Pancreas (tissue), 10 donors: ENCODE data around the gene SLC6A19. TPM values are rescaled to one million over a fixed set of nuclear protein-coding genes. Genes with fewer than 3 reads are reported as not detected.

ENCODE experiments used
- ATAC-seq, 4 donors: fragments of 200-7000 bp; cut with Tn5 transposase; one replicate each; pipeline versions ENCODE4 v1.8.0 to v1.9.1; 2020; ENCODE audit warnings: mild to moderate bottlenecking in 4 of 4, moderate library complexity in 4 of 4
- DNase-seq, 6 donors: peaks; one replicate each; pipeline ENCODE4 v3.0.0-alpha.2; 2020
- FAIRE-seq: peaks from 2 replicates; lab custom pipeline; 2012; peaks lifted over from hg19 to GRCh38; lab: Jason Lieb, UNC
- H3K27ac ChIP-seq, 4 donors: fragments of 200-600 bp; sonication (generic); 1 replicate in 3 of 4; 2 replicates in 1 of 4; pipeline versions ENCODE4 v1.5.0 to v1.8.0; 2020
- H3K27me3 ChIP-seq, 4 donors: fragments of 200-600 bp; one replicate each; pipeline ENCODE4 v1.8.0; 2021
- H3K36me3 ChIP-seq, 3 donors: fragments of 200-600 bp; sonication (generic) in 1 of 3; one replicate each; pipeline versions ENCODE4 v1.5.0 to v1.8.0; 2020 to 2021
- H3K4me1 ChIP-seq, 3 donors: fragments of 200-600 bp; one replicate each; pipeline ENCODE4 v1.8.0; 2021
- H3K4me3 ChIP-seq, 4 donors: fragments of 200-600 bp; sonication (generic) in 2 of 4; one replicate each; pipeline versions ENCODE4 v1.5.0 to v1.8.0; 2020 to 2021
- H3K9me3 ChIP-seq, 4 donors: fragments of 200-600 bp; one replicate each; pipeline ENCODE4 v1.8.0; 2021
- WGBS, 2 donors: extraction: QIAGEN DNeasy Blood & Tissue Kit; methylation state at CpG; one replicate each; pipeline ENCODE4 v1.1.7; 2013; 5-methylcytosine and 5-hydroxymethylcytosine counted together
- intact Hi-C, 3 donors: fragments of 100-400 bp; cut with DNase I; formaldehyde crosslinking; loops; one replicate each; pipeline versions ENCODE4 v1.11.1 to v1.14.2; 2022
- polyA plus RNA-seq, 2 donors: library from polyadenylated mRNA; stranded (reverse); fragments of 200-250 nt; gene quantifications; one replicate each; pipeline ENCODE4 v1.2.3, GENCODE V29; 2013
- total RNA-seq, 6 donors: library from RNA; stranded (reverse); fragmentation: NEBNext Ultra II Directional in 4 of 6; extraction: Animal tissue kit (Norgen Biotek cat#: 25700) in 4 of 6; gene quantifications; one replicate each; pipeline versions ENCODE4 v1.2.1 to v1.2.4, GENCODE V29; 2021 to 2023
- TF ChIP-seq, protein P1 (sequence below), 4 donors: fragments of 200-600 bp; sonication (generic) in 3 of 4; IDR thresholded peaks; one replicate each; pipeline versions ENCODE4 v1.5.0 to v1.8.0; 2021; ENCODE audit warnings: antibody characterized with exemption in 4 of 4
- donor health status: healthy with polysubstance abuse.
- donor health status: DM: no; HTN: no; CAD: no; lungs with moderate emphysema.
- donor health status: DM: no; HTN: no; CAD: no.
- donor health status: control.
- donor health status: control.
- donor health status: Bipolar disorder and iron deficiency.
- donor health status: DM: yes; HTN: yes; CAD: no.
- donor health status: DM: no; HTN: no; CAD: no.
- donor health status: DM: no; HTN: no; CAD: no.
- donor health status: DM: yes; HTN: yes; CAD: no.

SLC6A19 gene
- total and polyA plus RNA-seq, 8 donors: 0.08 to 3.9 (median 0.29) TPM

GRCh38 chr5:1199340-1199648 lies 2.1 kb upstream of the SLC6A19 start:
- Histone ChIP-seq H3K27ac (no peak overlapping the region), H3K4me1 (peaks cover 0 to under 1% (median 0%) of the 10 kb centered on the region in 3 donors), H3K36me3 (no peaks in the 10 kb centered on the region), H3K9me3 (no peaks in the 10 kb centered on the region), H3K27me3 (no peaks in the 10 kb centered on the region), H3K4me3 (no peak overlapping the region)
- ATAC-seq: no peak
- TF ChIP-seq, protein P1, sequence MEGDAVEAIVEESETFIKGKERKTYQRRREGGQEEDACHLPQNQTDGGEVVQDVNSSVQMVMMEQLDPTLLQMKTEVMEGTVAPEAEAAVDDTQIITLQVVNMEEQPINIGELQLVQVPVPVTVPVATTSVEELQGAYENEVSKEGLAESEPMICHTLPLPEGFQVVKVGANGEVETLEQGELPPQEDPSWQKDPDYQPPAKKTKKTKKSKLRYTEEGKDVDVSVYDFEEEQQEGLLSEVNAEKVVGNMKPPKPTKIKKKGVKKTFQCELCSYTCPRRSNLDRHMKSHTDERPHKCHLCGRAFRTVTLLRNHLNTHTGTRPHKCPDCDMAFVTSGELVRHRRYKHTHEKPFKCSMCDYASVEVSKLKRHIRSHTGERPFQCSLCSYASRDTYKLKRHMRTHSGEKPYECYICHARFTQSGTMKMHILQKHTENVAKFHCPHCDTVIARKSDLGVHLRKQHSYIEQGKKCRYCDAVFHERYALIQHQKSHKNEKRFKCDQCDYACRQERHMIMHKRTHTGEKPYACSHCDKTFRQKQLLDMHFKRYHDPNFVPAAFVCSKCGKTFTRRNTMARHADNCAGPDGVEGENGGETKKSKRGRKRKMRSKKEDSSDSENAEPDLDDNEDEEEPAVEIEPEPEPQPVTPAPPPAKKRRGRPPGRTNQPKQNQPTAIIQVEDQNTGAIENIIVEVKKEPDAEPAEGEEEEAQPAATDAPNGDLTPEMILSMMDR (IDR thresholded peaks at IDR 0.05): no peak
- intact Hi-C loops: no loop called here
- no peak for FAIRE-seq
- no peak for DNase-seq

- peak in 2 of 6 donors; percentile 19 to 43 for DNase-seq
- TF ChIP-seq, protein P1 (IDR thresholded peaks at IDR 0.05): no peak
- peak in 2 of 4 donors; percentile 9 to 22 for ATAC-seq
- 56 to 60% methylated on average over 26 of the region's 26 CpGs for WGBS, 2 donors
- Histone ChIP-seq H3K4me1 (peaks cover 0 to 4% (median 3%) of the 10 kb centered on the region in 3 donors), H3K36me3 (no peaks in the 10 kb centered on the region), H3K27me3 (no peaks in the 10 kb centered on the region), H3K4me3 (no peak overlapping the region), H3K9me3 (no peaks in the 10 kb centered on the region), H3K27ac (no peak overlapping the region)
- intact Hi-C loops: no loop called here
- FAIRE-seq: no peak
Observed at GRCh38 chr5:1199649-1200494, 1.5 kb upstream of the SLC6A19 start.

GRCh38 chr5:1200495-1201326 lies 684 bp upstream of the SLC6A19 start:
- TF ChIP-seq, protein P1 (IDR thresholded peaks at IDR 0.05): no peak
- intact Hi-C loops: no loop called here
- no peak overlapping the region for H3K4me3 ChIP-seq
- no peaks in the 10 kb centered on the region for H3K27me3 ChIP-seq
- H3K36me3 ChIP-seq: no peaks in the 10 kb centered on the region
- H3K27ac ChIP-seq: no peak overlapping the region
- no peaks in the 10 kb centered on the region for H3K9me3 ChIP-seq
- FAIRE-seq (no peak), DNase-seq (peak in 2 of 6 donors; percentile 23 to 74), ATAC-seq (no peak)
- peaks cover 0 to 4% (median 3%) of the 10 kb centered on the region in 3 donors for H3K4me1 ChIP-seq
- 79 to 85% methylated on average over 28 of the region's 28 CpGs for WGBS, 2 donors

GRCh38 chr5:1202026-1202797 lies 817 bp downstream of the SLC6A19 start:
- no peaks in the 10 kb centered on the region for H3K9me3 ChIP-seq
- no peaks in the 10 kb centered on the region for H3K27me3 ChIP-seq
- 85 to 87% methylated on average over 24 to 26 of the region's 26 CpGs for WGBS, 2 donors
- TF ChIP-seq, protein P1 (IDR thresholded peaks at IDR 0.05): no peak
- no peak for FAIRE-seq
- intact Hi-C loops: no loop called here
- no peak overlapping the region for H3K4me3 ChIP-seq
- no peak overlapping the region for H3K27ac ChIP-seq
- peak in 2 of 6 donors; percentile 29 to 45 for DNase-seq
- no peak for ATAC-seq
- peaks cover 0 to 4% (median 3%) of the 10 kb centered on the region in 3 donors for H3K4me1 ChIP-seq
- H3K36me3 ChIP-seq: no peaks in the 10 kb centered on the region
